ENCODE measurements around the gene ZNF835. TPM values are rescaled to one million over a fixed set of nuclear protein-coding genes. Genes with fewer than 3 reads are reported as not detected.

Gene ZNF835
- total and polyA plus RNA-seq, 2 donors: 0.34 to 0.71 TPM

- Histone ChIP-seq H3K36me3 (ENCODE audit: control insufficient read depth in 2 of 2, insufficient read depth in 2 of 2, low read length in 1 of 2) (no peaks in the 10 kb centered on the region), H3K4me3 (ENCODE audit: low read length in 2 of 2) (no peak overlapping the region), H3K27ac (ENCODE audit: low read depth in 1 of 2, low read length in 1 of 2) (no peak overlapping the region), H3K4me1 (ENCODE audit: control insufficient read depth in 2 of 2, insufficient read depth in 2 of 2, low read length in 2 of 2) (peaks cover 0 to 4% of the 10 kb centered on the region in 2 donors), H3K9me3 (ENCODE audit: control insufficient read depth in 2 of 2, insufficient read depth in 1 of 2, low read length in 1 of 2) (peaks cover 11 to 45% of the 10 kb centered on the region in 2 donors), H3K27me3 (ENCODE audit: control insufficient read depth in 2 of 2, insufficient read depth in 1 of 2, low read length in 1 of 2) (no peaks in the 10 kb centered on the region)
- DNase-seq (ENCODE audit: low read depth in 6 of 9, low spot score in 9 of 9): no peak
- WGBS: 81% methylated on average over 17 of the region's 17 CpGs
Measured at GRCh38 chr19:56670401-56670960, 1.1 kb downstream of the ZNF835 start.

- H3K27ac ChIP-seq (ENCODE audit: low read depth in 1 of 2, low read length in 1 of 2): no peak overlapping the region
- H3K9me3 ChIP-seq (ENCODE audit: control insufficient read depth in 2 of 2, insufficient read depth in 1 of 2, low read length in 1 of 2): peaks cover 20 to 57% of the 10 kb centered on the region in 2 donors
- 85% methylated on average over 9 of the region's 9 CpGs for WGBS
- H3K4me3 ChIP-seq (ENCODE audit: low read length in 2 of 2): no peak overlapping the region
- H3K27me3 ChIP-seq (ENCODE audit: control insufficient read depth in 2 of 2, insufficient read depth in 1 of 2, low read length in 1 of 2): no peaks in the 10 kb centered on the region
- H3K36me3 ChIP-seq (ENCODE audit: control insufficient read depth in 2 of 2, insufficient read depth in 2 of 2, low read length in 1 of 2): no peaks in the 10 kb centered on the region
- DNase-seq (ENCODE audit: low read depth in 6 of 9, low spot score in 9 of 9): no peak
- peaks cover 0 to 4% of the 10 kb centered on the region in 2 donors for H3K4me1 ChIP-seq (ENCODE audit: control insufficient read depth in 2 of 2, insufficient read depth in 2 of 2, low read length in 2 of 2)
Measured at GRCh38 chr19:56668676-56669075, 2.9 kb downstream of the ZNF835 start.

- 79% methylated on average over 6 of the region's 6 CpGs for WGBS
- Histone ChIP-seq H3K9me3 (ENCODE audit: control insufficient read depth in 2 of 2, insufficient read depth in 1 of 2, low read length in 1 of 2) (peaks cover 20 to 60% of the 10 kb centered on the region in 2 donors), H3K4me3 (ENCODE audit: low read length in 2 of 2) (no peak overlapping the region), H3K4me1 (ENCODE audit: control insufficient read depth in 2 of 2, insufficient read depth in 2 of 2, low read length in 2 of 2) (peaks cover 0 to 4% of the 10 kb centered on the region in 2 donors), H3K27me3 (ENCODE audit: control insufficient read depth in 2 of 2, insufficient read depth in 1 of 2, low read length in 1 of 2) (no peaks in the 10 kb centered on the region), H3K27ac (ENCODE audit: low read depth in 1 of 2, low read length in 1 of 2) (no peak overlapping the region), H3K36me3 (ENCODE audit: control insufficient read depth in 2 of 2, insufficient read depth in 2 of 2, low read length in 1 of 2) (no peaks in the 10 kb centered on the region)
- no peak for DNase-seq (ENCODE audit: low read depth in 6 of 9, low spot score in 9 of 9)
Measured at GRCh38 chr19:56667311-56667870, 4.2 kb downstream of the ZNF835 start.

- Histone ChIP-seq H3K36me3 (ENCODE audit: control insufficient read depth in 2 of 2, insufficient read depth in 2 of 2, low read length in 1 of 2) (no peaks in the 10 kb centered on the region), H3K27ac (ENCODE audit: low read depth in 1 of 2, low read length in 1 of 2) (no peak overlapping the region), H3K4me1 (ENCODE audit: control insufficient read depth in 2 of 2, insufficient read depth in 2 of 2, low read length in 2 of 2) (no peaks in the 10 kb centered on the region), H3K9me3 (ENCODE audit: control insufficient read depth in 2 of 2, insufficient read depth in 1 of 2, low read length in 1 of 2) (peaks cover 21 to 63% of the 10 kb centered on the region in 2 donors), H3K4me3 (ENCODE audit: low read length in 2 of 2) (no peak overlapping the region), H3K27me3 (ENCODE audit: control insufficient read depth in 2 of 2, insufficient read depth in 1 of 2, low read length in 1 of 2) (no peaks in the 10 kb centered on the region)
- DNase-seq (ENCODE audit: low read depth in 6 of 9, low spot score in 9 of 9): no peak
- 96% methylated on average over 43 of the region's 43 CpGs for WGBS
Measured at GRCh38 chr19:56664511-56664910, 7.0 kb downstream of the ZNF835 start.

- 96% methylated on average over 60 of the region's 60 CpGs for WGBS
- no peak overlapping the region for H3K27ac ChIP-seq (ENCODE audit: low read depth in 1 of 2, low read length in 1 of 2)
- DNase-seq (ENCODE audit: low read depth in 6 of 9, low spot score in 9 of 9): no peak
- no peaks in the 10 kb centered on the region for H3K27me3 ChIP-seq (ENCODE audit: control insufficient read depth in 2 of 2, insufficient read depth in 1 of 2, low read length in 1 of 2)
- peaks cover 22 to 65% of the 10 kb centered on the region in 2 donors for H3K9me3 ChIP-seq (ENCODE audit: control insufficient read depth in 2 of 2, insufficient read depth in 1 of 2, low read length in 1 of 2)
- no peaks in the 10 kb centered on the region for H3K36me3 ChIP-seq (ENCODE audit: control insufficient read depth in 2 of 2, insufficient read depth in 2 of 2, low read length in 1 of 2)
- no peak overlapping the region for H3K4me3 ChIP-seq (ENCODE audit: low read length in 2 of 2)
- H3K4me1 ChIP-seq (ENCODE audit: control insufficient read depth in 2 of 2, insufficient read depth in 2 of 2, low read length in 2 of 2): no peaks in the 10 kb centered on the region
Measured at GRCh38 chr19:56663931-56664500, 7.5 kb downstream of the ZNF835 start.

GRCh38 chr19:56661248-56661647 is 10.3 kb downstream of the ZNF835 start:
- peaks cover 16 to 55% of the 10 kb centered on the region in 2 donors for H3K9me3 ChIP-seq (ENCODE audit: control insufficient read depth in 2 of 2, insufficient read depth in 1 of 2, low read length in 1 of 2)
- H3K27me3 ChIP-seq (ENCODE audit: control insufficient read depth in 2 of 2, insufficient read depth in 1 of 2, low read length in 1 of 2): no peaks in the 10 kb centered on the region
- H3K27ac ChIP-seq (ENCODE audit: low read depth in 1 of 2, low read length in 1 of 2): no peak overlapping the region
- no peak for DNase-seq (ENCODE audit: low read depth in 6 of 9, low spot score in 9 of 9)
- 94% methylated on average over 3 of the region's 3 CpGs for WGBS
- no peaks in the 10 kb centered on the region for H3K36me3 ChIP-seq (ENCODE audit: control insufficient read depth in 2 of 2, insufficient read depth in 2 of 2, low read length in 1 of 2)
- no peak overlapping the region for H3K4me3 ChIP-seq (ENCODE audit: low read length in 2 of 2)
- H3K4me1 ChIP-seq (ENCODE audit: control insufficient read depth in 2 of 2, insufficient read depth in 2 of 2, low read length in 2 of 2): no peaks in the 10 kb centered on the region

DNA sequence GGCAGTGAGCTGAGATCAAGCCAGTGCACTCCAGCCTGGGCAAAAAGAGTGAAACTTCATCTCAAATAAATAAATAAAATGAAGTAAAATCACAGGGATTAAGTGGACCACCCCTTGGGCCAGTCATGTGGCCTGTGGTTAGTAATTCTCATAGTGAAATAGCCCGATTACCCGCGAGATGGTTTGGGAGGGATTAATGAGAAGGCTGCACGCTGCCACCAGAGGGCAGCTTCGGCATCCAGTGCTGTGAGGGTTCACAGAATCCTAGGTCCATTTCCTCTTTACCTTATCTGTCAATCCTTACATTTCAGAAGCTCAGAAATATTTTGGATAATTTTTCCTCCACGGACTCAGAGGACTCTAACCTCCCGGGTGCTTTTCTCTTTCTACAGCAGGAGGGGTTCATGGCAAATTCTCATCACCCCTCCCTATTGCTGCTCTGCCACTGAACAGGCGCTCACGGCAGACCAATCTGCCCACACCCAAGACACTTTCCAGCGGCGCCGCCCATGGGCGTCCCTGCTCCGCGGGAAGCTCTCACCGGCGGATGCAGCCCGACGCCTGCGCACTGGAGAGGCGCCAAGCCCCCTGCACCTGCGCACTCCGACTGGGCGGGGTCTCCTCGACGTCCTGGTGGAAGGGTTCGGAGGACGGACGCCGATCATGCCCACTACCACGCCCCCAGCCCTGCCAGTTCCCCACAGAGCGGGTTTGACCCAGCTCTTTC is 11.0 kb downstream of the ZNF835 start:
- no peaks in the 10 kb centered on the region for H3K36me3 ChIP-seq (ENCODE audit: control insufficient read depth in 2 of 2, insufficient read depth in 2 of 2, low read length in 1 of 2)
- WGBS: 23% methylated on average over 32 of the region's 32 CpGs
- peaks cover 16 to 55% of the 10 kb centered on the region in 2 donors for H3K9me3 ChIP-seq (ENCODE audit: control insufficient read depth in 2 of 2, insufficient read depth in 1 of 2, low read length in 1 of 2)
- DNase-seq (ENCODE audit: low read depth in 6 of 9, low spot score in 9 of 9): no peak
- no peak overlapping the region for H3K27ac ChIP-seq (ENCODE audit: low read depth in 1 of 2, low read length in 1 of 2)
- H3K27me3 ChIP-seq (ENCODE audit: control insufficient read depth in 2 of 2, insufficient read depth in 1 of 2, low read length in 1 of 2): no peaks in the 10 kb centered on the region
- no peak overlapping the region for H3K4me3 ChIP-seq (ENCODE audit: low read length in 2 of 2)
- H3K4me1 ChIP-seq (ENCODE audit: control insufficient read depth in 2 of 2, insufficient read depth in 2 of 2, low read length in 2 of 2): no peaks in the 10 kb centered on the region

GRCh38 chr19:56654151-56654550 is 17.4 kb downstream of the ZNF835 start:
- WGBS: 66% methylated on average over 3 of the region's 3 CpGs
- H3K36me3 ChIP-seq (ENCODE audit: control insufficient read depth in 2 of 2, insufficient read depth in 2 of 2, low read length in 1 of 2): no peaks in the 10 kb centered on the region
- DNase-seq (ENCODE audit: low read depth in 6 of 9, low spot score in 9 of 9): no peak
- H3K4me3 ChIP-seq (ENCODE audit: low read length in 2 of 2): no peak overlapping the region
- no peaks in the 10 kb centered on the region for H3K4me1 ChIP-seq (ENCODE audit: control insufficient read depth in 2 of 2, insufficient read depth in 2 of 2, low read length in 2 of 2)
- no peaks in the 10 kb centered on the region for H3K27me3 ChIP-seq (ENCODE audit: control insufficient read depth in 2 of 2, insufficient read depth in 1 of 2, low read length in 1 of 2)
- H3K9me3 ChIP-seq (ENCODE audit: control insufficient read depth in 2 of 2, insufficient read depth in 1 of 2, low read length in 1 of 2): peaks cover 7 to 11% of the 10 kb centered on the region in 2 donors
- no peak overlapping the region for H3K27ac ChIP-seq (ENCODE audit: low read depth in 1 of 2, low read length in 1 of 2)

DNA sequence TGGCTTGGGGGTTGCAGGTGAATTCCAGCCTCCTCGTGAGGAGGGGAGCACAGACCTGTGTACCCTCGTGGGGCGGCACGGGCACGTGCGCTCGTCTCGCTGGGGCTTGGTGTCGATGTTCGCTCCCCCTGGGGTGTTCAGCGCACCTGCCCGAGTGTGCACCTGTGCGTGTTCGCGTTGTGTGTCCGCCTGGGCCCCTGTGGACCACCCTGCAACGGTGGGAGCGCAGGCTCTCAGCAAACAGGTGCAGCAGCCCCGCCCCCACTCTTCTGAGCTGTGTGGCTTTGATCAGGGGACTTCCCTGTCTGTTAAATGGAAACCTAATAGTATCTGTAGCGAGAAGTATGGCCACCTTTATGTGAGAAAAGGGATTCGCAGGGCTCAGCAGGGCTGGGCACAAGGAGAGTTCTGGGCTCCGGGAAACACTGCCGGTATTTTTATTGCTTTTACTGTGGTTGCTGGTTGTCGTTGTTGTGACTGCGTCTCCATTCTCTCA is 28.0 kb downstream of the ZNF835 start:
- Histone ChIP-seq H3K4me3 (ENCODE audit: low read length in 2 of 2) (no peak overlapping the region), H3K27ac (ENCODE audit: low read depth in 1 of 2, low read length in 1 of 2) (no peak overlapping the region), H3K4me1 (ENCODE audit: control insufficient read depth in 2 of 2, insufficient read depth in 2 of 2, low read length in 2 of 2) (no peaks in the 10 kb centered on the region), H3K36me3 (ENCODE audit: control insufficient read depth in 2 of 2, insufficient read depth in 2 of 2, low read length in 1 of 2) (no peaks in the 10 kb centered on the region), H3K27me3 (ENCODE audit: control insufficient read depth in 2 of 2, insufficient read depth in 1 of 2, low read length in 1 of 2) (peaks cover 0 to 14% of the 10 kb centered on the region in 2 donors), H3K9me3 (ENCODE audit: control insufficient read depth in 2 of 2, insufficient read depth in 1 of 2, low read length in 1 of 2) (peaks cover 7 to 22% of the 10 kb centered on the region in 2 donors)
- 23% methylated on average over 25 of the region's 25 CpGs for WGBS
- DNase-seq (ENCODE audit: low read depth in 6 of 9, low spot score in 9 of 9): no peak
